GM12865 (cell line): Measurements from ENCODE around the gene ATP6V0D1.
"Not testable (repeated sequence)": the region's sequence is repeated elsewhere in the genome, so short reads cannot be mapped to it uniquely, and the experiment has no call there.

ENCODE experiments used
- DNase-seq: peaks from one replicate; pipeline ENCODE4 v3.0.0; 2010; ENCODE audit warnings: low read depth
- H3K4me3 ChIP-seq: 2 replicates; pipeline ENCODE4 v1.5.1; 2011; ENCODE audit warnings: mild to moderate bottlenecking, low read depth, low read length, control low read depth
- CTCF ChIP-seq: IDR thresholded peaks from 2 replicates; pipeline ENCODE4 v1.5.1; 2011; ENCODE audit warnings: low read length, control low read depth, low read depth, inconsistent platforms; ENCODE audit not compliant: insufficient read depth; ENCODE audit errors: missing control alignments

Gene ATP6V0D1

GRCh38 chr16:67490335-67491096, 9.6 kb upstream of the ATP6V0D1 start:
- H3K4me3 ChIP-seq, result no peak overlapping the region
- no peak for TF ChIP-seq CTCF

GRCh38 chr16:67489401-67490083, 8.6 kb upstream of the ATP6V0D1 start:
- no peak overlapping the region for H3K4me3 ChIP-seq
- TF ChIP-seq CTCF, result no peak

More at GRCh38 chr16:67490335-67491096, 9.6 kb upstream of the ATP6V0D1 start:
- DNase-seq, result no peak

GRCh38 chr16:67487561-67487960, 6.6 kb upstream of the ATP6V0D1 start:
- not testable (repeated sequence) for DNase-seq, H3K4me3 ChIP-seq

More at GRCh38 chr16:67489401-67490083, 8.6 kb upstream of the ATP6V0D1 start:
- no peak for DNase-seq

- no peak for DNase-seq
- no peak for TF ChIP-seq CTCF
These were observed 5.8 kb upstream of the ATP6V0D1 start for GRCh38 chr16:67486805-67487204.

GRCh38 chr16:67483731-67484525, 3.0 kb upstream of the ATP6V0D1 start:
- DNase-seq, result no peak
- no peak overlapping the region for H3K4me3 ChIP-seq
- TF ChIP-seq CTCF, result no peak

More at GRCh38 chr16:67486805-67487204, 5.8 kb upstream of the ATP6V0D1 start:
- no peak overlapping the region for H3K4me3 ChIP-seq

GRCh38 chr16:67483150-67483549, 2.2 kb upstream of the ATP6V0D1 start, which contains the start of gene AGRP:
TSS of gene AGRP (minus strand) at chr16:67483547. CDS start at chr16:67483398, 149 bp downstream.
- peak within 1 kb of the TSS; percentile 92 for H3K4me3 ChIP-seq
- no peak for TF ChIP-seq CTCF

More at GRCh38 chr16:67483150-67483549, 2.2 kb upstream of the ATP6V0D1 start, which contains the start of gene AGRP:
- no peak for DNase-seq
